GF-D8 (cell line): ENCODE data around the gene TMED1.

Experiments used
- DNase-seq: peaks from one replicate; lab custom pipeline; 2025; lab: John Stamatoyannopoulos, UW

The TMED1 gene

DNA sequence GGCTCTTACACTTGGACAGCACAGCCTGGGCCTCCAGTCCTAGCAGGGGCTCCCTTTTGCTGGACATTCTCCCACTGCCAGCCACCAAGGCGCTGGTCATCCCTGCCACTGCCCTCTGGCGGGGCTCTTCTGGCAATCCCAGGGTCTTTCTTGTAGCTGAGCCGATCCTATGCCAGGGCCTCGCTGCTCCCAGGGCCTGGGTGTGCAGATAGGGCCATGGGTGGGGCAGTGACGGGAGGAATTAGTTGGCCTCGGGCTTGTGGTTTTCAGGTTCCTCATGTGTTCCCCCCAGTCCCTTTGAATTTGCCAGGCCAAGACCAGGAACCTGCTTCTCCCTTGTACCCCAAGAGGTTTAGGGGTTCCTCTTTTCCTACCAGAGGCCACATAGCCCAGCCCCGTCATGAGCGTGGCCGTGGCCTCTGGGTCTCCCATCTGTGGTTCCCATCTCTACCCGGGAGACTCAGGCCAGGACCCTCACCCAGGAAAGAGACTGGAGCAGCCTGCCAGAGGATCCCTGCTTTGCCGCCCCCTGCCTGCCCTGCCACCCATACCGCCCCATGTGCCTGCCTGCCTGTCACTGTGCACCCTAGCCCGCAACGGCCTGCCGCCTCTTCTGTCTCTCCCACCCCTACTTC lies 26.2 kb downstream of the TMED1 start:
- DNase-seq, result peak; percentile 1

DNA sequence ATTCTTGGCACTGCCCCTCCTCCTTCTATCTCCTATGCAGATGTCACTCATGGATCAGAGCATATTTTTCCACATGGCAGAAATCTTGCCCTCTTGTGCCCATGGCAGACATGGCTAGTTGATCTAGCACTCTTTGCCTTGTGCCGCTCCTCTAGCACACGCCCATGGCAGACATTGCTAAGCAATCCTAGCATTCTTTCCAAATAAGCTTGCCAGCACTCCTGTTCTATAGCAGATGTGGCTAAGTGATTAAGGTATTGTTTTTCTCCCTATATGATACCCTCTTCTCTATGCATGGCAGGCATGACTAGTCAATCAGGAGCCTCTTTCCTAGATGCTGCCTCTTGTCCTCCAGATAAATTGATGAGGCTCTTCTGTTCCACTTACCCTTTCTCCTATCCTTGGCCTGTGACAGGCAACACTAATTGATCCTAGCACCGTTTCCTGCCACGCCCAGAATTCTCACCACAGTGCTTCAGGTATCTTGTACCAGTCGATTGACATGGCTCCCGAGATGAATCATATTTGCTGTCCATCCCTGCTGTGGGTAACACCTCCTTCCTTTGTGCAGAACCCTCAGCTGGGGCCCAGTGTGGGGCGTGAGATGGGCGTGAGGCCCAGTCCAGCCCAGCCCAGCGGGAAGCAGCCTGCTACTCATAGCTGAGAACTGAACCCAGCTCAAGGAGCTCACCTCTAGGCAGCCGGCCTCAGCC lies 26.9 kb downstream of the TMED1 start:
- no peak for DNase-seq

- DNase-seq, result no peak
Observed at GRCh38 chr19:10805758-10806247, 30.2 kb downstream of the TMED1 start.

DNA sequence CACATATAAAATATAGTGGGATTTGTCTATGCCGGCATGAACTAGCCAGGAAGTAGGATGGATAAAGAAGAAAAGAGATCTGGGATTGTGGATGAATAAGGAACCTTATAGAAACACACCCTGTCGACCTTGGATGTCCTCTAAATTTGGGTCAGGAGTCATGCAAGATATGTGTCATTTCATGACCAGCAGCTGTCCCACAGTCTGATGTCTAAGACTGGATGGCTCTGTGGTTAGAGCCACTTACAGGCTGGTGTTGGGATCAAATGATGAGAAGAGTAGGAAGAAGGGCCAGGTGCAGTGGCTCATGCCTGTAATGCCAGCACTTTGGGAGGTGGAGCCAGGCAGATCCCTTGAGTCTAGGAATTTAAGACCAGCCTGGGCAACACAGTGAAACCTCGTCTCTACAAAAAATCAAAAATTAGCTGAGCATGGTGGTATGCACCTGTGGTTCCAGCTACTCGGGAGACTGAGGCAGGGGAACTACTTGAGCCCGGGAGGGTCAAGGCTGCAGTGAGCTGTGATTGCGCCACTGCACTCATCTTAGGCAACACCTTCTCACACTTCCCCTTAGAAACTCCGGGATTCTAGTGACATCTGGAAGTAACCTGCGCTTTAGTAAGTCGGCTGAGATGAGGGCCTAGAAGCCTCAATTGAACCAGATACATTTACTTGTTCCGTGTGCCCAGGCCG lies 30.8 kb downstream of the TMED1 start:
- peak; percentile 50 for DNase-seq

DNA sequence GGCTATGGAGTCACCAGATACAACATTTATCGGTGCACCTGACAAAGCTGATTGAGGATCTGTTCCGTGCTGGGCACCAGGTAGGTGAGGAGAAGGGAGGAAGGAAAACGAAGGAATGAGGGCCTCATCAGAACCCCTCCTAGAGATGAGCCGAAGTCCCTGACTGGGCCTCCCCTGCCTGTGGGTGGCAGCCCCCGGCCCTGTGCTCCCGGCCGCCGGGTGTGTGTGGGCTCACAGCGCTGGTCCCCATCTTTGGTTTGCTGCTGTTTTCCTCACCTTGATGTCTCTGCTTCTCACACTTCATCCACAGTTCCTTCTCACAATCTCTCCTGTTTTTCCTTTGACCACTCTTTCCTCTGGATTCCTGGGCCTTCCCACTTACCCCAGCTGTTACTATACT lies 32.8 kb downstream of the TMED1 start:
- no peak for DNase-seq

DNA sequence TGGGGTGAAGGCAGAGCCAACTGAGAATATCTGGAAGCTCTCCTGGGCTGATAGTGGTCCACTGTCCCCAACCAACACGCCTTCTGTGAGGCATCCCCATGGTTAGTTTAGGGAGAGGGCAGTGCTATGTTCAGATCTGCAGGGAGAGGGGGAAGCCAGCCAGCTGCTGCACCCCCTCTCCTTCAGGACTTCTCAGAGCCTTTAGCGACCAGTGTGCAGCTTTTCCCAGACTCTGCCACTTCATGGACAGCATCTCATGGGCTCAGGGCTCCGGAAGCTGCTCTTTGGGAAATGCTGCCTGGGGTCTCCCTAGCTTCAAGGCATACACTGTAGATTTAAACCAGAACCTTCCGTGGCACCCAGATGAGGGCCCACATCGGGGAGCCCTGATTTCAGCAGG lies 33.5 kb downstream of the TMED1 start:
- no peak for DNase-seq

GRCh38 chr19:10800488-10800887 lies 35.5 kb downstream of the TMED1 start:
- no peak for DNase-seq

- DNase-seq, result no peak
Observed at GRCh38 chr19:10797541-10798256, 38.3 kb downstream of the TMED1 start.

DNA sequence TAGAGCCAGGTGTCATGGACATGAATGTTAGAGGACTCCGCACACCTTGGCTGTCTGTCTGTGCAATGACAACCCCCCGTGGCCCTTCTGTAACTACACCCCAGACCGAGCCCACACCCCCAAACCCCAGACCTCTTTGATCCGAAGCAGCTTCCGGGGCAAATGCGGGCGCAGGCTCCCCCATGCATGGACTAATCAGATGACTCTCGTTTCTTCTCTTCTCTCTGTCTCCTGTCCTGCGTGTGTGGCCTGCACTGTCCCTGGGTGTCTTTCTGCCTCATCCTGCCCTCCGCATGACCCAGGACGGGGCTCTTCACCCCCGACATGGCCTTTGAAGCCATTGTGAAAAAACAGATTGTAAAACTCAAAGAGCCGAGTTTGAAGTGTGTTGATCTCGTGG lies 38.9 kb downstream of the TMED1 start:
- DNase-seq, result no peak

DNA sequence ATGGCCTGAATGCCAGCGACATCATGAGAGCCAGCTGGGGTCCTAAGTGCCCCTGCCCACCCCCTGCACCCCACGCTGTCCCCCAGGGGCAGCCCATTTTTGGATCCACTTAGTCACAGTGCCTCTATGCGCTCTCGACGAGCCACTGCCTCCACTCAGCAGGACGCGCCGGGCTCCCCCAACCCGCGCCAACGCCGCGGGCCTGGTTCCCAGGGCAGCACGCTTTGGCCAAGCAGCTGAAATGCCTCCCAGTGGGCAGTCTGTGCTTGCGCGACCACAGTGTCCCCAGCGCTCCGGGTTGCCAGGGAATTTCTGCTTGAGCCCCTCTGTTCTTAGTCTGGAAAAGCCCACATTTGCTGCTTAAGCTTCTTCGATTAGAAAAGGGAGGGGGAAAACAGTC lies 39.4 kb downstream of the TMED1 start:
- no peak for DNase-seq

- DNase-seq, result no peak
Observed at GRCh38 chr19:10789866-10790265, 46.1 kb downstream of the TMED1 start.

- DNase-seq, result no peak
Observed at GRCh38 chr19:10788146-10788545, 47.9 kb downstream of the TMED1 start.

- DNase-seq, result peak; percentile 76
Observed at GRCh38 chr19:10784257-10784656, 51.8 kb downstream of the TMED1 start.

- peak; percentile 2 for DNase-seq
Observed at GRCh38 chr19:10782795-10783194, 53.2 kb downstream of the TMED1 start.
